Upper lobe of right lung (tissue), 1 donor: ENCODE results near the gene ZG16B. TPM values are rescaled to one million over a fixed set of nuclear protein-coding genes. Genes with fewer than 3 reads are reported as not detected.

Source experiments
- ATAC-seq: fragments of 200-7000 bp; cut with Tn5 transposase; one replicate; pipeline ENCODE4 v1.9.1; 2020; ENCODE audit warnings: mild to moderate bottlenecking, moderate library complexity
- DNase-seq: peaks from one replicate; pipeline ENCODE4 v3.0.0-alpha.2; 2020
- H3K27ac ChIP-seq: fragments of 200-600 bp; one replicate; pipeline ENCODE4 v1.8.0; 2022
- H3K27me3 ChIP-seq: fragments of 200-600 bp; one replicate; pipeline ENCODE4 v1.8.0; 2022; ENCODE audit warnings: mild to moderate bottlenecking
- H3K36me3 ChIP-seq: fragments of 200-600 bp; one replicate; pipeline ENCODE4 v1.8.0; 2022
- H3K4me1 ChIP-seq: fragments of 200-600 bp; one replicate; pipeline ENCODE4 v1.8.0; 2022
- H3K4me3 ChIP-seq: fragments of 200-600 bp; one replicate; pipeline ENCODE4 v1.8.0; 2022; ENCODE audit warnings: mild to moderate bottlenecking
- H3K9me3 ChIP-seq: fragments of 200-600 bp; one replicate; pipeline ENCODE4 v1.8.0; 2022
- CTCF ChIP-seq: fragments of 200-600 bp; IDR thresholded peaks from one replicate; pipeline ENCODE4 v1.8.0; 2022; ENCODE audit warnings: antibody characterized with exemption
- intact Hi-C: fragments of 100-400 bp; cut with DNase I; formaldehyde crosslinking; loops from one replicate; pipeline ENCODE4 v1.11.0; 2022
- total RNA-seq: library from RNA; stranded (reverse); fragmentation: NEBNext Ultra II Directional; extraction: Animal tissue kit (Norgen Biotek cat#: 25700); gene quantifications from one replicate; pipeline ENCODE4 v1.2.1, GENCODE V29; 2021
- donor health status: DM: no; HTN: yes; CAD: no; lungs with severe emphysema.

Gene ZG16B
- total RNA-seq, 1 donor from 2014 or later: not detected

GRCh38 chr16:2785101-2785991, 44.8 kb upstream of the ZG16B start:
- TF ChIP-seq CTCF: peak; percentile 25
- peak; percentile 55 for ATAC-seq

GRCh38 chr16:2786061-2786825, 43.9 kb upstream of the ZG16B start:
- no peak overlapping the region for H3K27ac ChIP-seq
- ATAC-seq: no peak
- TF ChIP-seq CTCF: no peak
- intact Hi-C loops: no loop called here
- no peak overlapping the region for H3K4me3 ChIP-seq
- H3K27me3 ChIP-seq: peaks cover 49% of the 10 kb centered on the region
- H3K4me1 ChIP-seq: peaks cover 6% of the 10 kb centered on the region
- DNase-seq: peak; percentile 44
- H3K36me3 ChIP-seq: no peaks in the 10 kb centered on the region
- no peaks in the 10 kb centered on the region for H3K9me3 ChIP-seq

More at GRCh38 chr16:2785101-2785991, 44.8 kb upstream of the ZG16B start:
- Histone ChIP-seq H3K27me3 (peaks cover 40% of the 10 kb centered on the region), H3K4me3 (peak overlapping the region; percentile 48), H3K27ac (no peak overlapping the region), H3K4me1 (peaks cover 6% of the 10 kb centered on the region), H3K9me3 (no peaks in the 10 kb centered on the region), H3K36me3 (no peaks in the 10 kb centered on the region)
- peak; percentile 74 for DNase-seq
- intact Hi-C loops: no loop called here

- Histone ChIP-seq H3K27me3 (peaks cover 51% of the 10 kb centered on the region), H3K36me3 (no peaks in the 10 kb centered on the region), H3K27ac (no peak overlapping the region), H3K4me1 (peaks cover 6% of the 10 kb centered on the region), H3K4me3 (no peak overlapping the region), H3K9me3 (no peaks in the 10 kb centered on the region)
- no peak for ATAC-seq
- no peak for TF ChIP-seq CTCF
- intact Hi-C loops: no loop called here
- no peak for DNase-seq
Observed at GRCh38 chr16:2786826-2787151, 43.3 kb upstream of the ZG16B start.

- intact Hi-C loops: no loop called here
- peaks cover 51% of the 10 kb centered on the region for H3K27me3 ChIP-seq
- ATAC-seq: no peak
- no peak for TF ChIP-seq CTCF
- no peak within 1 kb of the TSS for H3K27ac ChIP-seq
- no peaks in the 10 kb centered on the region for H3K9me3 ChIP-seq
- peaks cover 6% of the 10 kb centered on the region for H3K4me1 ChIP-seq
- H3K36me3 ChIP-seq: no peaks in the 10 kb centered on the region
- DNase-seq: no peak
- H3K4me3 ChIP-seq: no peak within 1 kb of the TSS
Observed at GRCh38 chr16:2787406-2787805, 42.7 kb upstream of the ZG16B start, which contains the start of gene PRSS33. Gene PRSS33, minus strand, starts transcription at chr16:2787560. Its CDS starts 1,013 bp downstream, at chr16:2786547.

GRCh38 chr16:2787961-2788360, 42.1 kb upstream of the ZG16B start:
- intact Hi-C loops: no loop called here
- no peak for TF ChIP-seq CTCF
- peaks cover 51% of the 10 kb centered on the region for H3K27me3 ChIP-seq

More at GRCh38 chr16:2787961-2788360, 42.1 kb upstream of the ZG16B start:
- H3K27ac ChIP-seq: no peak overlapping the region
- H3K4me3 ChIP-seq: no peak overlapping the region
- no peaks in the 10 kb centered on the region for H3K36me3 ChIP-seq
- ATAC-seq: no peak
- peak; percentile 29 for DNase-seq
- H3K4me1 ChIP-seq: peaks cover 6% of the 10 kb centered on the region
- no peaks in the 10 kb centered on the region for H3K9me3 ChIP-seq
